Activated CD8-positive, alpha-beta memory T cell treated with anti-CD3 and anti-CD28 coated beads for 1 hour (primary cell): ENCODE results near the gene MAN1C1.
"Not testable (repeated sequence)": the region's sequence is repeated elsewhere in the genome, so short reads cannot be mapped to it uniquely, and the experiment has no call there.

Experiments used
- DNase-seq, 2 donors: peaks; one replicate each; pipeline ENCODE4 v3.0.0-alpha.2; 2020; ENCODE audit warnings: low read depth in 1 of 2; ENCODE audit errors: extremely low read depth in 1 of 2

The MAN1C1 gene

GRCh38 chr1:25581764-25582163 is 34.8 kb upstream of the MAN1C1 start:
- no peak for DNase-seq

- DNase-seq: no peak
Observed at GRCh38 chr1:25583519-25584370, 32.8 kb upstream of the MAN1C1 start.

- no peak for DNase-seq
Observed at GRCh38 chr1:25586181-25586588, 30.4 kb upstream of the MAN1C1 start.

DNA sequence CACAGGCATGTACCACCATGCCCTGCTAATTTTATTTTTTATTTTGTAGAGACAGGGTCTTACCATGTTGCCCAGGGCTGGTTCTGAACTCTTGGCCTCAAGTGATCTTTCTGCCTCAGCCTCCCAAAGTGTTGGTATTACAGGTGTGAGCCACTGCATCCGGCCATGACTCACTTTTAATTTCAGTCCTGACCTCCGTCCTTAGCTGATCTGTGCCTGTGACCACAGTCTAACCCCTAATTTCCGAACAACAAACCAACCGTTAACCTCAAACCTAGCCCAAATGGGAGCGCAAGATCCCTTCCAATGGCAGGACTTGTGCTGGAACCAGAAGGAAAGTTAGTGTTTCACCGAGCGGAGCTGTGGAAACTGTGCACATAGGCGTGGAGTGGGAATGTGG is 29.3 kb upstream of the MAN1C1 start:
- no peak for DNase-seq

GRCh38 chr1:25588224-25588623 is 28.4 kb upstream of the MAN1C1 start:
- DNase-seq: not testable (repeated sequence)

GRCh38 chr1:25588786-25589185 is 27.8 kb upstream of the MAN1C1 start:
- DNase-seq: not testable (repeated sequence)

- no peak for DNase-seq
Observed at GRCh38 chr1:25590096-25590824, 26.3 kb upstream of the MAN1C1 start.

- no peak for DNase-seq
Observed at GRCh38 chr1:25593861-25594260, 22.7 kb upstream of the MAN1C1 start.

GRCh38 chr1:25594971-25595370 is 21.6 kb upstream of the MAN1C1 start:
- no peak for DNase-seq

GRCh38 chr1:25596641-25597040 is 19.9 kb upstream of the MAN1C1 start:
- not testable (repeated sequence) for DNase-seq

- no peak for DNase-seq
Observed at GRCh38 chr1:25598879-25599278, 17.7 kb upstream of the MAN1C1 start.

- no peak for DNase-seq
Observed at GRCh38 chr1:25599969-25600610, 16.5 kb upstream of the MAN1C1 start.

DNA sequence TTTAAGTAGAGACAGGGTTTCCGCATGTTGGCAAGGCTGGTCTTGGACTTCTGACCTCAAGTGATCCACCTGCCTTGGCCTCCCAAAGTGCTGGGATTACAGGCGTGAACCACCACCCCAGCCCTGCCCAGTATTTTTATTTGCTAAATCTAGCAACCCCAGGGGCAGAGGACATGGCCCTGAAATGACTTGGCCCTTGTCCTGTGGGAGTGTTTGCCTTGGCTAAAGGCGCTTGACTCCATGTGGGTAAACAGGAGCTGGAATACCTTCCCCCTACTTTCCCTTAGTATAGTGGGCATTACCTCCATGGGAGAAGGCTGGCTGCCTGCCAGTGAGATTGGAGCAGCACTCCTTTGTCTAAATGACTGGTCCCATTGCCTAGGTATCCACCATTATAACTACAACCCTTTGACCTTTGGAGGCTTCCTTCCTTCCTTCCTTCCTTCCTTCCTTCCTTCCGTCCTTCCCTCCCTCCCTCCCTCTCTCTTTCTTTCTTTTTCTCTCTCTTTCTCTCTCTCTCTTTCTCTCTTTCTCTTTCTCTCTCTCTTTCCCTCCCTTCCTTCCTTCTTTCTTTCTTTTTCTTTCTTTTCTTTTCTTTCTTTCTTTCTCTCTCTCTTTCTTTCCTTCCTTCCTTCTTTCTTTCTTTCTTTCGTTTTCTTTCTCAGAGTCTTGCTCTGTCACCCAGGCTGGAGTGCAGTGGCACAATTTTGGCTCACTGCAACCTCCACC is 15.5 kb upstream of the MAN1C1 start:
- not testable (repeated sequence) for DNase-seq

GRCh38 chr1:25603779-25604538 is 12.6 kb upstream of the MAN1C1 start:
- DNase-seq: not testable (repeated sequence)

DNA sequence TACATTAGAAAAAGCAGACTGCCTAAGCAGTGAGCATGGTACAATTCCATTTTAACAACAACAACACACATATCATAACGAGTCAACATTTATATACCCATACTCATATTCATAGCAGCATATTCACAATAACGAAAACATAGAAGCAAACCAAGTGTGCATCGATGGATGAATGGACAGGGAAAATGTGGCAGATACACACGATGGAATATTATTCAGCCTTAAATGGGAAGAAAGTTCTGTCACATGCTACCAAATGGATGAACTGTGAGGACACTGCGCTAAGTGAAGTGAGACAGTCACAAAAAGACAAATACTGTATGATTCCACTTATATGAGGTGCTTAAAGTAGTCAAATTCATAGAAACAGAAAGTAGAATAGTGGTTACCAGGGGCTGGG is 9.5 kb upstream of the MAN1C1 start:
- DNase-seq: no peak

- peak; percentile 77 to 84 for DNase-seq
Observed at GRCh38 chr1:25608488-25609178, 8.0 kb upstream of the MAN1C1 start.

DNA sequence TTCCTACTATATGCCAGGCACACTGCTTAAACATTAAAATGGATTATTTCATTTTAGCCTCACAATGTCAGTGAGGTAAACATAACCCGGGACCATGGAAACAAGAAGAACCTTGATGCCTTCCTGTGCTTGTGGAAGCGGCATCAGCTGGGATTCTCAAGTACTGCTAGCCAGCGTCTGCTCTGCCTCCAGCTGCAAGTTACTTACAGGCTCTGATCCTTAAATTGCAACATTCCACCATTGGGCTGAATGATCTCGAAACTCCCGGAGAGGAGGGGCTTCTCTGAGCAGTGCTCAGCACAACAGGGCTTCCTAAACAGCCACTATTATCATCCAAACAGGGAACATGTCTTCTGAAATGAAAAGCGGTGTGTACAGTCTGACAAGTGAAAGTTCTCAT is 6.7 kb upstream of the MAN1C1 start:
- no peak for DNase-seq

DNA sequence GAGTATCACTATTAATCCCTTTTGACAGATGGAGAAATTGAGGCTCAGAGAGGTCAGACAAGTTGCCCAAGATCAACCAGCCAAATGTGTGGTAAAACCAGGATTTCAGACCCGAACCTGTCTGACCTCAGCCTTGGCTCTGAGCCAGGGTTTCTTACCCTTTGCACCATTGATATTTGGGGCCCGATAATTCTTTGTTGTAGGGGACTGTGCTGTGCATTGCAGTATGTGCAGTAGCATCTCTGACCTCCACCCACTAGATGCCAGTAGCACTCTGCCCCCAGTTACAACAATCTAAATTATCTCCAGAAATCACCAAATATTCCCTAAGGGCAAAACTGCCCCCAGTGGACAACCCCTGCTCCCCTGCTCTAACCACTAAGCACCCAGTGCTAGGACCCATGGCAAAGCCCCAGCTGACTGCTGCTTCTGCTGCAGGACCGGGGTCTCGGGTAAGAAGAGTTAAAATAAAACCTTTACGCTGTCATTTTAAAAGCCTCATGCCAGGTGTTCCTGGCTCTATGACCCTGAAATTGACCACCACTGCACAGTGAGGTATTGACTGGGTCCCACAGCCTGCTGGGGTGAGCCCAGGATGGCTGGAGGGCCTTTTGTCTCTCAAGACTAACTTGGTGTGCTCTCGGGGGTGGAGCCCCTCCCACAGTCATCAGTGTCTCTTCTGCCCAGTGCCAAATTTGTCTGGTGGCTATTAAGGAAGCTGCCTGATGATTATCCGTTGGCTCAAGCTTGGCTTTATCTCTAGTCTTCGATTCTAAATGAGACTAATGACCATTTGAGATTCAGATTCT is 5.6 kb upstream of the MAN1C1 start:
- DNase-seq: no peak

GRCh38 chr1:25611843-25612242 is 4.7 kb upstream of the MAN1C1 start:
- DNase-seq: no peak
